ENCODE data around the gene CORIN.
"Not testable (repeated sequence)": the region's sequence is repeated elsewhere in the genome, so short reads cannot be mapped to it uniquely, and the experiment has no call there.

The CORIN gene

GRCh38 chr4:47695260-47695659 is 142.6 kb downstream of the CORIN start:
- no peak for DNase-seq (ENCODE audit: low spot score)
- no peak for FAIRE-seq

- peak; percentile 48 for FAIRE-seq
Measured at GRCh38 chr4:47694322-47694721, 143.5 kb downstream of the CORIN start.

GRCh38 chr4:47692691-47693090 is 145.2 kb downstream of the CORIN start:
- FAIRE-seq (no peak), DNase-seq (ENCODE audit: low spot score) (no peak)

More at GRCh38 chr4:47694322-47694721, 143.5 kb downstream of the CORIN start:
- no peak for DNase-seq (ENCODE audit: low spot score)

- peak; percentile 56 for FAIRE-seq
- not testable (repeated sequence) for DNase-seq (ENCODE audit: low spot score)
Measured at GRCh38 chr4:47691757-47692383, 146.0 kb downstream of the CORIN start.

- no peak for DNase-seq (ENCODE audit: low spot score)
- no peak for FAIRE-seq
Measured at GRCh38 chr4:47690611-47691010, 147.3 kb downstream of the CORIN start.

GRCh38 chr4:47686294-47686872 is 151.5 kb downstream of the CORIN start:
- peak; percentile 44 for FAIRE-seq
- peak; percentile 65 for DNase-seq (ENCODE audit: low spot score)

- DNase-seq (ENCODE audit: low spot score) = no peak
Measured at GRCh38 chr4:47675806-47676205, 162.1 kb downstream of the CORIN start.

GRCh38 chr4:47674144-47674543 is 163.7 kb downstream of the CORIN start:
- DNase-seq (ENCODE audit: low spot score) (no peak), FAIRE-seq (no peak)

More at GRCh38 chr4:47675806-47676205, 162.1 kb downstream of the CORIN start:
- no peak for FAIRE-seq

GRCh38 chr4:47672696-47673095 is 165.2 kb downstream of the CORIN start:
- DNase-seq (ENCODE audit: low spot score) = no peak
- no peak for FAIRE-seq

- DNase-seq (ENCODE audit: low spot score) (no peak), FAIRE-seq (no peak)
Measured at GRCh38 chr4:47669946-47670345, 167.9 kb downstream of the CORIN start.

- DNase-seq (ENCODE audit: low spot score) = peak; percentile 46
- no peak for FAIRE-seq
Measured at GRCh38 chr4:47668810-47669408, 169.0 kb downstream of the CORIN start.

- FAIRE-seq = no peak
- no peak for DNase-seq (ENCODE audit: low spot score)
Measured at GRCh38 chr4:47668256-47668655, 169.6 kb downstream of the CORIN start.

- DNase-seq (ENCODE audit: low spot score) (no peak), FAIRE-seq (no peak)
Measured at GRCh38 chr4:47667552-47667951, 170.3 kb downstream of the CORIN start.

GRCh38 chr4:47664051-47664826 is 173.6 kb downstream of the CORIN start:
- DNase-seq (ENCODE audit: low spot score) = no peak
- FAIRE-seq = no peak

GRCh38 chr4:47662975-47663374 is 174.9 kb downstream of the CORIN start:
- FAIRE-seq (no peak), DNase-seq (ENCODE audit: low spot score) (no peak)

- FAIRE-seq (no peak), DNase-seq (ENCODE audit: low spot score) (no peak)
Measured at GRCh38 chr4:47661741-47662140, 176.1 kb downstream of the CORIN start.

- no peak for DNase-seq (ENCODE audit: low spot score)
- FAIRE-seq = no peak
Measured at GRCh38 chr4:47659342-47659741, 178.5 kb downstream of the CORIN start.

- no peak for DNase-seq (ENCODE audit: low spot score)
- no peak for FAIRE-seq
Measured at GRCh38 chr4:47654972-47655693, 182.7 kb downstream of the CORIN start.

- no peak for FAIRE-seq
- DNase-seq (ENCODE audit: low spot score) = no peak
Measured at GRCh38 chr4:47652092-47652491, 185.8 kb downstream of the CORIN start.

GRCh38 chr4:47651231-47651630 is 186.6 kb downstream of the CORIN start:
- DNase-seq (ENCODE audit: low spot score) = no peak
- FAIRE-seq = no peak

- FAIRE-seq (no peak), DNase-seq (ENCODE audit: low spot score) (no peak)
Measured at GRCh38 chr4:47650584-47651130, 187.2 kb downstream of the CORIN start.

All from urothelium cell line (cell line).